ENCODE data around the gene PLEKHA1. TPM values are rescaled to one million over a fixed set of nuclear protein-coding genes. Genes with fewer than 3 reads are reported as not detected.

PLEKHA1 gene
- total RNA-seq, 1 experiment from 2014 or later: 18.9 TPM

DNA sequence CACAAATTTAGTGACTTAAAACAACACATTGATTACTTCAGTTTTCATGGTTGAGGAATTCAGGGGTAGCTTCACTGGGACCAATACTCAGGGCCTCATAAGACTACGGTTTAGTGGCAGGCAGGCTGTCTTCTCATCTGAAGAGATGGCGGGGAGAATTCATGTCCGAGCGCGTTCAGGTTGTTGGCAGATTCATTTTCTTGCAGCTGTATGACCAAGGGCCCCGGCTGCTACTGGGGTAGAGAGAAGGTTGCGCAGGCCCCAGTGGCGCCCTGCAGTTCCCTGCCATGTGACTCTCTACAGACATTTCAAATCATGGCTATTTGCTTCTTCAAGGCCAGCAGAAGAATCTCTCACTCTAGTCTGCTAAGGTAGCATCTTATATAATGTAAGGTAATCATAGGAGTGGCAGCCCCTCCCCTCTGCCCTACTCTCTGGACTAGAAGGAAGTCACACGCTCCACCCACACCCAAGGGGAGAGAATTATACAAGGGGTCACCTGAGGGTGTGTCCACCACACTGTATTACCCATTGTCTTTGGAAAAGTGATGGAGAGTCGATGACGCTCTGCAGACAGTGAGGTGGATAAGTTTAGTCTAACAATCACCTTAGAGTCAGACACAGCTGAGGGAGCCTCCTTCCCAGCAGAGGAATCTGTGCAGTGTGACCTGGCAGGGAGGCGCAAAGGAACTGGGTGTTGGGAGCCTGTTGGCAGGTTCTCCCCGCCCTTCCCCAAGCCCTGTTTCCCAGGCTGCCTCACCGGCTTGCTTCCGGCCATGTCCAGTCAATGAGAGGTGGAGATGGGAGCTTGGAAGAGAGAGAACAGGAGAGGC lies 35.7 kb upstream of the PLEKHA1 start:
- Histone ChIP-seq H3K27ac (ENCODE audit: low read depth, low read length, poor library complexity, severe bottlenecking) (no peak overlapping the region), H3K9me3 (ENCODE audit: low read depth, low read length, poor library complexity, severe bottlenecking) (no peaks in the 10 kb centered on the region), H3K4me3 (ENCODE audit: low read depth, low read length, poor library complexity, severe bottlenecking) (no peak overlapping the region), H3K36me3 (ENCODE audit: insufficient read depth, low read length, poor library complexity, severe bottlenecking) (no peaks in the 10 kb centered on the region), H3K4me1 (ENCODE audit: insufficient read depth, low read length, poor library complexity, severe bottlenecking) (no peaks in the 10 kb centered on the region), H3K27me3 (replicated peaks; ENCODE audit: insufficient read depth, low read depth, low read length, poor library complexity) (peaks cover under 1% of the 10 kb centered on the region)
- TF ChIP-seq, protein P1, sequence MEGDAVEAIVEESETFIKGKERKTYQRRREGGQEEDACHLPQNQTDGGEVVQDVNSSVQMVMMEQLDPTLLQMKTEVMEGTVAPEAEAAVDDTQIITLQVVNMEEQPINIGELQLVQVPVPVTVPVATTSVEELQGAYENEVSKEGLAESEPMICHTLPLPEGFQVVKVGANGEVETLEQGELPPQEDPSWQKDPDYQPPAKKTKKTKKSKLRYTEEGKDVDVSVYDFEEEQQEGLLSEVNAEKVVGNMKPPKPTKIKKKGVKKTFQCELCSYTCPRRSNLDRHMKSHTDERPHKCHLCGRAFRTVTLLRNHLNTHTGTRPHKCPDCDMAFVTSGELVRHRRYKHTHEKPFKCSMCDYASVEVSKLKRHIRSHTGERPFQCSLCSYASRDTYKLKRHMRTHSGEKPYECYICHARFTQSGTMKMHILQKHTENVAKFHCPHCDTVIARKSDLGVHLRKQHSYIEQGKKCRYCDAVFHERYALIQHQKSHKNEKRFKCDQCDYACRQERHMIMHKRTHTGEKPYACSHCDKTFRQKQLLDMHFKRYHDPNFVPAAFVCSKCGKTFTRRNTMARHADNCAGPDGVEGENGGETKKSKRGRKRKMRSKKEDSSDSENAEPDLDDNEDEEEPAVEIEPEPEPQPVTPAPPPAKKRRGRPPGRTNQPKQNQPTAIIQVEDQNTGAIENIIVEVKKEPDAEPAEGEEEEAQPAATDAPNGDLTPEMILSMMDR (conservative IDR thresholded peaks at IDR 0.05; ENCODE audit: low read depth, low read length): no peak
- TF ChIP-seq EZH2 (IDR thresholded peaks at IDR 0.05; ENCODE audit: borderline replicate concordance, low read depth, low read length, poor library complexity, severe bottlenecking): no peak
- DNase-seq (ENCODE audit: low spot score): no peak
- intact Hi-C loops (cut with micrococcal nuclease; ENCODE audit: unreplicated experiment): no loop called here
- no TSS peak for BruUV-seq (replicated peaks)
- CTCF ChIA-PET: no interaction called here
- POLR2A ChIA-PET (ENCODE audit: low non-redundant PET): no interaction called here

DNA sequence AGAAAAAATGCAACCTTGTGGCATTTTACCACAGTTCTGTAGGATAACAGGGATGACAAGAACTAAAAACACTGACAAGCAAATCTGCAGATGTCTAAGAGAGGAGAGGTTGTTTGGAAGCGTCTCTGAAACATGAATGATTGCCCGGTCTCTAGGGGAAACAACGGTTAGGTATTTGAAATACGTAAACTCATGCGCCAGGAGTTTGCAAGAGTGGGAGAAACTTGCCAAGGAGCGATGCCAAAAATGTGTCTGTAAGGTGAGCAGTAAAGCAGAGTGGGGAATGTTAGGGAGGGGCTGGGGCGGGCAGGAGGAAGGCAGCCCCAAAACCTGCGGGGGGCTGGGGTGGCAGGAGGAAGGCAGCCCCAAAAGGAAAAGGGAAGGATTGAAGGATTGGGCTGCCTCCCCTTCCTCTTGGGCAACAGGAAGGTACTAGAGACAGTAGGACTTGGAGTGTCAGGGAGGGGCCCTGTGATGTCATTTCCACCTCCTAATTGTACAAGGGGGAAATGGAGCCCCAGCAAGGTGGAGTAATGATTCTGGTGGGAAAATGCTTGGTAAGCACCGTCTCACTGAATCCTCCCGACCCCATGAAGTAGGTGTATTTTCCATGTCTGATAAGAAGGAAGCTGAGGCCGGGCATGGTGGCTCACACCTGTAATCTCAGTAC lies 33.2 kb upstream of the PLEKHA1 start:
- Histone ChIP-seq H3K36me3 (ENCODE audit: insufficient read depth, low read length, poor library complexity, severe bottlenecking) (no peaks in the 10 kb centered on the region), H3K27ac (ENCODE audit: low read depth, low read length, poor library complexity, severe bottlenecking) (no peak overlapping the region), H3K4me3 (ENCODE audit: low read depth, low read length, poor library complexity, severe bottlenecking) (no peak overlapping the region), H3K9me3 (ENCODE audit: low read depth, low read length, poor library complexity, severe bottlenecking) (no peaks in the 10 kb centered on the region), H3K27me3 (replicated peaks; ENCODE audit: insufficient read depth, low read depth, low read length, poor library complexity) (no peaks in the 10 kb centered on the region), H3K4me1 (ENCODE audit: insufficient read depth, low read length, poor library complexity, severe bottlenecking) (no peaks in the 10 kb centered on the region)
- no TSS peak for BruUV-seq (replicated peaks)
- no peak for DNase-seq (ENCODE audit: low spot score)
- TF ChIP-seq, protein P1 (conservative IDR thresholded peaks at IDR 0.05; ENCODE audit: low read depth, low read length): no peak
- no peak for TF ChIP-seq EZH2 (IDR thresholded peaks at IDR 0.05; ENCODE audit: borderline replicate concordance, low read depth, low read length, poor library complexity, severe bottlenecking)
- ChIA-PET CTCF (no interaction called here), POLR2A (ENCODE audit: low non-redundant PET) (no interaction called here)
- intact Hi-C loops (cut with micrococcal nuclease; ENCODE audit: unreplicated experiment): no loop called here

DNA sequence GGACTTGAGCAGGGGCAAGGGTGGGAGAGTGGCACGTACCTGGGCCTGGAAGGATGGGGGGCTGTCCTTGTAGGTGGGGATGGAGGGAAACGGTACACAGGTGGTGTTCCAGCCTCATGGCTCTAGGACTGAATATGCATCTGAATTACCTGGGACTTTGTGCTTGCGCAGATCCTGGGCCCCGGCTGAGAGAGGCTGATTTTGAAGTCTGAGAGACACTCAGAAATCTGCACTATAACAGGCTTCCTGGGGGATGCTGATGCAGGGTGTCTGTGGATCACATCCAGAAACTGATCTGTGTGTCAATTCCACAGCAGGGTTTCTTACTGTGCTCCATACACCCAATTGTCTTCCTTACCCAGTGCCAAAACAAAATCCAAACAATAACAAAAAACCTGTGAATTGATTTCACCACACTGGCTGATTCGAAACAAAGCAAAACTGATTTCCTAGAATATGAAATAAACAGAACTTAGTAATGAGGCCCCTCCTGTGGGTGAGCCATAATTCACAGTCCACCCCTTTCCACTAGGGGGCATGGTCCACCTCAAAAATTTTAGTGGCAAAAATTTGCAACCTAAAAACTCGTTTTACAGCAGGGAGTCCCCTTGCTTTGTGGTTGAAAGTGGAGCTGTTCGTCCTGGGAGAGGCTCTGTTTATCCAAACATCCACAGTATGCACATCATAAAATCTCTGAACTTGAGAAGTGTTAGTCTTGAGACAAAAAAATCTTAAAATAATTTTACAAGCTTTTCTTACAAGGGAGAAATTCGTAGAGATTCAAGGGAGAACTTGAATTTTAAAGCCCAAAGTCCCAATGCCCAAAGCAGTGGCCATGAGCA lies 32.0 kb upstream of the PLEKHA1 start:
- BruUV-seq (replicated peaks): no TSS peak
- intact Hi-C loops (cut with micrococcal nuclease; ENCODE audit: unreplicated experiment): loop anchor here (1.0 to 2.0 kb wide), 2 partner anchors 94 to 223 kb away; no protein-coding TSS in a partner anchor
- no peak overlapping the region for H3K4me3 ChIP-seq (ENCODE audit: low read depth, low read length, poor library complexity, severe bottlenecking)
- no peak for TF ChIP-seq EZH2 (IDR thresholded peaks at IDR 0.05; ENCODE audit: borderline replicate concordance, low read depth, low read length, poor library complexity, severe bottlenecking)
- TF ChIP-seq, protein P1 (conservative IDR thresholded peaks at IDR 0.05; ENCODE audit: low read depth, low read length): peak; percentile 70
- peak; percentile 60 for DNase-seq (ENCODE audit: low spot score)
- H3K9me3 ChIP-seq (ENCODE audit: low read depth, low read length, poor library complexity, severe bottlenecking): no peaks in the 10 kb centered on the region
- H3K36me3 ChIP-seq (ENCODE audit: insufficient read depth, low read length, poor library complexity, severe bottlenecking): no peaks in the 10 kb centered on the region
- CTCF ChIA-PET: interaction anchor here (0.7 to 2.3 kb wide), 3 partner anchors 92 to 223 kb away, joined by 3 to 9 read pairs (median 3); no protein-coding TSS in a partner anchor
- no peaks in the 10 kb centered on the region for H3K4me1 ChIP-seq (ENCODE audit: insufficient read depth, low read length, poor library complexity, severe bottlenecking)
- no peak overlapping the region for H3K27ac ChIP-seq (ENCODE audit: low read depth, low read length, poor library complexity, severe bottlenecking)
- POLR2A ChIA-PET (ENCODE audit: low non-redundant PET): no interaction called here
- no peaks in the 10 kb centered on the region for H3K27me3 ChIP-seq (replicated peaks; ENCODE audit: insufficient read depth, low read depth, low read length, poor library complexity)

Measured in A673 (cell line).